Suprapubic skin (tissue), 4 donors: ENCODE data around the gene SLCO1B1. TPM values are rescaled to one million over a fixed set of nuclear protein-coding genes. Genes with fewer than 3 reads are reported as not detected.
"Not testable (repeated sequence)": the region's sequence is repeated elsewhere in the genome, so short reads cannot be mapped to it uniquely, and the experiment has no call there.

Source experiments
- DNase-seq, 2 donors: peaks; one replicate each; pipeline ENCODE4 v3.0.0-alpha.2; 2019; ENCODE audit warnings: low spot score in 2 of 2
- H3K27ac ChIP-seq: fragments of 200-600 bp; sonication (generic); one replicate; pipeline ENCODE4 v1.5.1; 2019
- H3K27me3 ChIP-seq: fragments of 200-600 bp; sonication (generic); one replicate; pipeline ENCODE4 v1.5.1; 2019
- H3K36me3 ChIP-seq: fragments of 200-600 bp; sonication (generic); one replicate; pipeline ENCODE4 v1.5.1; 2019
- H3K4me1 ChIP-seq: fragments of 200-600 bp; sonication (generic); one replicate; pipeline ENCODE4 v1.5.1; 2019
- H3K4me3 ChIP-seq: fragments of 200-600 bp; sonication (generic); one replicate; pipeline ENCODE4 v1.5.1; 2019; ENCODE audit warnings: mild to moderate bottlenecking
- H3K9me3 ChIP-seq: fragments of 200-600 bp; sonication (generic); one replicate; pipeline ENCODE4 v1.5.1; 2019
- EP300 ChIP-seq: sonication (generic); formaldehyde crosslinking; IDR thresholded peaks from one replicate; pipeline ENCODE4 v1.6.1; 2017; ENCODE audit warnings: antibody characterized with exemption
- POLR2A ChIP-seq, 2 donors: fragments of 450-650 bp; IDR thresholded peaks; one replicate each; pipeline ENCODE4 v1.6.1; 2017; ENCODE audit warnings: antibody characterized with exemption in 2 of 2, mild to moderate bottlenecking in 2 of 2, moderate library complexity in 2 of 2
- POLR2AphosphoS5 ChIP-seq, 3 donors: sonication (generic); formaldehyde crosslinking; IDR thresholded peaks; one replicate each; pipeline ENCODE4 v1.6.1; 2017; ENCODE audit warnings: antibody characterized with exemption in 3 of 3
- WGBS: methylation state at CpG from one replicate; pipeline ENCODE4 v1.1.5; 2018; 5-methylcytosine and 5-hydroxymethylcytosine counted together
- total RNA-seq, 4 donors: library from RNA; depleted of rRNA; stranded (reverse); fragments of >200 nt; gene quantifications; one replicate each; pipeline ENCODE4 v1.1.0, GENCODE V29; 2016
- TF ChIP-seq, protein P1 (sequence below), 2 donors: fragments of 200-600 bp in 1 of 2; fragments of 450-650 bp in 1 of 2; sonication (generic) in 1 of 2; IDR thresholded peaks; one replicate each; pipeline ENCODE4 v1.5.1; 2016 to 2019; ENCODE audit warnings: antibody characterized with exemption in 2 of 2, mild to moderate bottlenecking in 1 of 2, moderate library complexity in 1 of 2

Gene SLCO1B1
- total RNA-seq, 4 donors from 2014 or later = not detected

DNA sequence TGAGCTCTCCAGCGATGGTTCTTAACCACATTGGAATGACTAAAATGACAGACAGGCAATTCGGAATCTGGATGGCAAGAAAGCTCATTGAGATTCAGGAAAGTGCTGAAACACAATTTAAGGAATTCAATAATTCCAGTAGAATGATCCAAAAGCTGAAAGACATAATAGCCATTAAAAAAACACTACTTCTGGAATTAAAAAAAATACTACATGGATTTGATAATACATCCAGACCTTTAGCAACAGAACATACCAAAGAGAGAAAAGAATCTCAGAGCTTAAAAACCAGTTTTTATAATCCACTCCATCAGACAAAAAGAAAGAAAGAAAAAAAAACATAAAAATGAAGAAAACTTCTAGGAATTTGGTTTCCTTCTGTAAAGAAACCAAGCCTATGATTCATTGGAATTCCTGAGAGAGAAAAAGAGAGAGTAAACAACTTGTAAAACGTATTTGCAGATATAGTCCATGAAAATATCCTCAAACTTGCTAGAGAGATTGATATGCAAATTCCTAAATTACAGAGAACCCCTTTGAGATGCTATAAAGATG, 52.8 kb downstream of the SLCO1B1 start:
- TF ChIP-seq POLR2AphosphoS5 (IDR thresholded peaks at IDR 0.05) = no peak
- TF ChIP-seq EP300 = no peak
- no peak for TF ChIP-seq POLR2A (IDR thresholded peaks at IDR 0.05)
- TF ChIP-seq, protein P1, sequence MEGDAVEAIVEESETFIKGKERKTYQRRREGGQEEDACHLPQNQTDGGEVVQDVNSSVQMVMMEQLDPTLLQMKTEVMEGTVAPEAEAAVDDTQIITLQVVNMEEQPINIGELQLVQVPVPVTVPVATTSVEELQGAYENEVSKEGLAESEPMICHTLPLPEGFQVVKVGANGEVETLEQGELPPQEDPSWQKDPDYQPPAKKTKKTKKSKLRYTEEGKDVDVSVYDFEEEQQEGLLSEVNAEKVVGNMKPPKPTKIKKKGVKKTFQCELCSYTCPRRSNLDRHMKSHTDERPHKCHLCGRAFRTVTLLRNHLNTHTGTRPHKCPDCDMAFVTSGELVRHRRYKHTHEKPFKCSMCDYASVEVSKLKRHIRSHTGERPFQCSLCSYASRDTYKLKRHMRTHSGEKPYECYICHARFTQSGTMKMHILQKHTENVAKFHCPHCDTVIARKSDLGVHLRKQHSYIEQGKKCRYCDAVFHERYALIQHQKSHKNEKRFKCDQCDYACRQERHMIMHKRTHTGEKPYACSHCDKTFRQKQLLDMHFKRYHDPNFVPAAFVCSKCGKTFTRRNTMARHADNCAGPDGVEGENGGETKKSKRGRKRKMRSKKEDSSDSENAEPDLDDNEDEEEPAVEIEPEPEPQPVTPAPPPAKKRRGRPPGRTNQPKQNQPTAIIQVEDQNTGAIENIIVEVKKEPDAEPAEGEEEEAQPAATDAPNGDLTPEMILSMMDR (IDR thresholded peaks at IDR 0.05) = no peak
- 51% methylated on average over 3 of the region's 3 CpGs for WGBS
- no peaks in the 10 kb centered on the region for H3K27me3 ChIP-seq
- DNase-seq = no peak
- H3K27ac ChIP-seq = no peak overlapping the region
- no peaks in the 10 kb centered on the region for H3K9me3 ChIP-seq
- H3K36me3 ChIP-seq = no peaks in the 10 kb centered on the region
- H3K4me1 ChIP-seq = no peaks in the 10 kb centered on the region
- no peak overlapping the region for H3K4me3 ChIP-seq

DNA sequence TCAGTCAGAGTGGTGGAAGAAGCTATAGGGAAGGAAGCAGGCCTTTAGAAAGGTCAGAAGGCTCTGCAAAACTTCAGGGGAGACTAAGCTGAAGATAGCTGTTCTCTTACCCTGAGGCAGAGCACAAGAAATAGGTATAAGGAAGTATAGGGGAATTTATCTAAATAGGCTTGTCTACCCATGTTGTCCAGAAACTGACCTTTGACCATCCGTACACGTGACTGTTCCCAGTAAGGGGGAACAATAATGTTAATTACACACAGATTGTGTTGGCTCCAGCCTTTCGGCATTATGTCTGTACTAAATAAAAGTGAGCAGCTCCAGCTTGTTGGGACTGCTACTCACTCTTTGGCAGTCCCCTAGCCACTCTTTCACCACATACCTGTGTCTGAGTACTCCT, 59.0 kb downstream of the SLCO1B1 start:
- TF ChIP-seq, protein P1 (IDR thresholded peaks at IDR 0.05) = no peak
- TF ChIP-seq EP300 (no peak), POLR2A (IDR thresholded peaks at IDR 0.05) (no peak), POLR2AphosphoS5 (IDR thresholded peaks at IDR 0.05) (no peak)
- no peak overlapping the region for H3K27ac ChIP-seq
- H3K27me3 ChIP-seq = no peaks in the 10 kb centered on the region
- no peaks in the 10 kb centered on the region for H3K9me3 ChIP-seq
- no peaks in the 10 kb centered on the region for H3K36me3 ChIP-seq
- no peak overlapping the region for H3K4me3 ChIP-seq
- H3K4me1 ChIP-seq = no peaks in the 10 kb centered on the region
- no peak for DNase-seq
- WGBS = 78% methylated on average over 3 of the region's 3 CpGs

DNA sequence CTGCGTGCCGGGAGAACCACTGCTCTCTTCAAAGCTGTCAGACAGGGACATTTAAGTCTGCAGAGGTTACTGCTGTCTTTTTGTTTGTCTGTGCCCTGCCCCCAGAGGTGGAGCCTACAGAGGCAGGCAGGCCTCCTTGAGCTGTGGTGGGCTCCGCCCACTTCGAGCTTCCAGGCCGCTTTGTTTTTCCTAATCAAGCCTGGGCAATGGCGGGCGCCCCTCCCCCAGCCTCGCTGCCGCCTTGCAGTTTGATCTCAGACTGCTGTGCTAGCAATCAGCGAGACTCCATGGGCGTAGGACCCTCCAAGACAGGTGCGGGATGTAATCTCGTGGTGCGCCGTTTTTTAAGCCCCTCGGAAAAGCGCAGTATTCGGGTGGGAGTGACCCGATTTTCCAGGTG, 83.4 kb downstream of the SLCO1B1 start:
- DNase-seq, H3K36me3 ChIP-seq, H3K27ac ChIP-seq, H3K4me1 ChIP-seq, H3K27me3 ChIP-seq, H3K9me3 ChIP-seq, H3K4me3 ChIP-seq: not testable (repeated sequence)
- WGBS = 100% methylated on average over 6 of the region's 19 CpGs

DNA sequence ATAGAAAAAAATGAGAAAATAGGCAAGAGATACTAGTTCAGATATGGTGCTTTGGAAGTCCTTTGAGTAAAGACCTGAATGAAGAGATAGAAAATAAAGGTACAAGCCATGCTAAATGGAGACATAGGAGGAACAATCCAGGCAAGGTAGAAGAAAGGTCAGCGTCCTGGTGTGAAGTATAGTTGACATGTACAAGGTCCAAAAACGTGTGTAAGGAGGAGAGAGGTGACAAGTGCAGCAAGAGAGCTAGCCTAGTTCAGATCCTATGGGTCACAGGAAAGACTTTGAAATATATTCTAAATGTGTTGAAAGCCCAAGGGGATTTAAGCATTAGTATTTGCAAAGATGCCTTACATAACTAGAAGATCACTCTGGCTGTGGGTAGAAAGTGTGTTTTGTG, 88.2 kb downstream of the SLCO1B1 start:
- WGBS = 58% methylated on average over 2 of the region's 2 CpGs
- Histone ChIP-seq H3K4me3 (no peak overlapping the region), H3K36me3 (no peaks in the 10 kb centered on the region), H3K27ac (no peak overlapping the region), H3K27me3 (no peaks in the 10 kb centered on the region), H3K4me1 (no peaks in the 10 kb centered on the region), H3K9me3 (no peaks in the 10 kb centered on the region)
- no peak for DNase-seq
- no peak for TF ChIP-seq EP300

DNA sequence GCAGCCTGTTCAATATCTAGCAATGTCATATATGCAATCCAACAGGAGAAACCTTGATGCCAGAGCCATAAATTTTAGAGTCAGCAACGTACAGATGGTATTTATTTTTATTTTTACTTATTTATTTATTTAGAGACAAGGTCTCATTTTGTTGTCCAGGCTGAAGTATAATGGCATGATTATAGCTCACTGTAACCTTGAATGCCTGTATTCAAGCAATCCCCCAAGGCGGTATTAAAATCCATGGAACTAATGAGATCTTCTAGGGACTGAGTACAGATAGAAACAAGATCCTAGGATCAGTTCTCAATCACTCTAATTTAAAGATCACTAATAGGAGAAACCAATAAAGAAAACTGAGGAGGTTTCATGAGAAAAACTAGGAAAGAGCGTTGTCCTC, 89.3 kb downstream of the SLCO1B1 start:
- Histone ChIP-seq H3K9me3 (no peaks in the 10 kb centered on the region), H3K36me3 (no peaks in the 10 kb centered on the region), H3K4me1 (no peaks in the 10 kb centered on the region), H3K4me3 (no peak overlapping the region), H3K27me3 (no peaks in the 10 kb centered on the region), H3K27ac (no peak overlapping the region)
- 65% methylated on average over 3 of the region's 3 CpGs for WGBS
- no peak for DNase-seq
- TF ChIP-seq EP300 (no peak), POLR2AphosphoS5 (IDR thresholded peaks at IDR 0.05) (no peak), POLR2A (IDR thresholded peaks at IDR 0.05) (no peak)
- TF ChIP-seq, protein P1 (IDR thresholded peaks at IDR 0.05) = no peak

DNA sequence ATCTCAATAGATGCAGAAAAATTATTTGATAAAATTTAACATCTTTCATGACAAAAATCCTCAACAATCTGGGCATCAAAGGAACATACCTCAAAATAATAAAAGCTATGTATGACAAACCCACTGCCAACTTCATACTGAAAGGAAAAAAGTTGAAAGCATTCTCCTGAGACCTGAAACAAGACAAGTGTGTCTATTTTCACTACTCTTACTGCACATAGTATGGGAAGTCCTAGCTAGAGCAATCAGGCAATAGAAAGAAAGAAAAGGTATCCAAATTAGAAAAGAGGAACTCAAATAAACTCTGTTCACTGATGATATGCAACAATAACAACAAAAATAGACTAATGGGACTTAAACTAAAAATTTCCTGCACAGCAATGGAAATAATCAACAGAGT, 90.1 kb downstream of the SLCO1B1 start:
- no peaks in the 10 kb centered on the region for H3K27me3 ChIP-seq
- TF ChIP-seq EP300 (no peak), POLR2AphosphoS5 (IDR thresholded peaks at IDR 0.05) (no peak), POLR2A (IDR thresholded peaks at IDR 0.05) (no peak)
- TF ChIP-seq, protein P1 (IDR thresholded peaks at IDR 0.05) = no peak
- no peak overlapping the region for H3K27ac ChIP-seq
- DNase-seq = no peak
- no peaks in the 10 kb centered on the region for H3K36me3 ChIP-seq
- H3K4me3 ChIP-seq = no peak overlapping the region
- H3K4me1 ChIP-seq = no peaks in the 10 kb centered on the region
- no peaks in the 10 kb centered on the region for H3K9me3 ChIP-seq
